Measurements from ENCODE around the gene SPSB4.

DNA sequence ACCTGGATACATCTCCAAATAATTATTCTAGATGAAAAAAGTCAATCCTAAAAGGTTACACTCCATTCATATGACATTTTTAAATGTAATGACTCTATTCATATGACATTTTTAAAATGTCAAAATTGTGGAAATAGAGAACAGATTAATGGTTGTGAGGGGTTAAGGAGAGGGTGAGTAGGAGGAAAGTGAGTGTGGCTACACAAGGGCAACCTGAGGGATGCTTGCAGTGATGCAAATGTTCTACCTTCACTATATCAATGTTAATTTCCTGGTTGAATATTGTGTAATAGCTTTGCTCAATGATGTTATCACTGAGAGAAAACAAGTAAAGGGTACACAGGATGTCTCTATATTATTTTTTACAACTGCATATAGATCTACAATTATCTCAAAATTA, 125.6 kb downstream of the SPSB4 start:
- TF ChIP-seq RAD21 (IDR thresholded peaks at IDR 0.05) (no peak), JUND (IDR thresholded peaks at IDR 0.05) (no peak), HNF4G (IDR thresholded peaks at IDR 0.05) (no peak), RXRA (IDR thresholded peaks at IDR 0.05) (no peak), YY1 (IDR thresholded peaks at IDR 0.05) (no peak), TAF1 (conservative IDR thresholded peaks at IDR 0.05) (no peak), SP1 (IDR thresholded peaks at IDR 0.05) (no peak), EGR1 (IDR thresholded peaks at IDR 0.05; ENCODE audit: low read depth in 2 of 2) (no peak)
- TF ChIP-seq, protein P1, sequence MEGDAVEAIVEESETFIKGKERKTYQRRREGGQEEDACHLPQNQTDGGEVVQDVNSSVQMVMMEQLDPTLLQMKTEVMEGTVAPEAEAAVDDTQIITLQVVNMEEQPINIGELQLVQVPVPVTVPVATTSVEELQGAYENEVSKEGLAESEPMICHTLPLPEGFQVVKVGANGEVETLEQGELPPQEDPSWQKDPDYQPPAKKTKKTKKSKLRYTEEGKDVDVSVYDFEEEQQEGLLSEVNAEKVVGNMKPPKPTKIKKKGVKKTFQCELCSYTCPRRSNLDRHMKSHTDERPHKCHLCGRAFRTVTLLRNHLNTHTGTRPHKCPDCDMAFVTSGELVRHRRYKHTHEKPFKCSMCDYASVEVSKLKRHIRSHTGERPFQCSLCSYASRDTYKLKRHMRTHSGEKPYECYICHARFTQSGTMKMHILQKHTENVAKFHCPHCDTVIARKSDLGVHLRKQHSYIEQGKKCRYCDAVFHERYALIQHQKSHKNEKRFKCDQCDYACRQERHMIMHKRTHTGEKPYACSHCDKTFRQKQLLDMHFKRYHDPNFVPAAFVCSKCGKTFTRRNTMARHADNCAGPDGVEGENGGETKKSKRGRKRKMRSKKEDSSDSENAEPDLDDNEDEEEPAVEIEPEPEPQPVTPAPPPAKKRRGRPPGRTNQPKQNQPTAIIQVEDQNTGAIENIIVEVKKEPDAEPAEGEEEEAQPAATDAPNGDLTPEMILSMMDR (IDR thresholded peaks at IDR 0.05; ENCODE audit: low read depth, low read length, missing input control): no peak
- TF ChIP-seq, protein P2, sequence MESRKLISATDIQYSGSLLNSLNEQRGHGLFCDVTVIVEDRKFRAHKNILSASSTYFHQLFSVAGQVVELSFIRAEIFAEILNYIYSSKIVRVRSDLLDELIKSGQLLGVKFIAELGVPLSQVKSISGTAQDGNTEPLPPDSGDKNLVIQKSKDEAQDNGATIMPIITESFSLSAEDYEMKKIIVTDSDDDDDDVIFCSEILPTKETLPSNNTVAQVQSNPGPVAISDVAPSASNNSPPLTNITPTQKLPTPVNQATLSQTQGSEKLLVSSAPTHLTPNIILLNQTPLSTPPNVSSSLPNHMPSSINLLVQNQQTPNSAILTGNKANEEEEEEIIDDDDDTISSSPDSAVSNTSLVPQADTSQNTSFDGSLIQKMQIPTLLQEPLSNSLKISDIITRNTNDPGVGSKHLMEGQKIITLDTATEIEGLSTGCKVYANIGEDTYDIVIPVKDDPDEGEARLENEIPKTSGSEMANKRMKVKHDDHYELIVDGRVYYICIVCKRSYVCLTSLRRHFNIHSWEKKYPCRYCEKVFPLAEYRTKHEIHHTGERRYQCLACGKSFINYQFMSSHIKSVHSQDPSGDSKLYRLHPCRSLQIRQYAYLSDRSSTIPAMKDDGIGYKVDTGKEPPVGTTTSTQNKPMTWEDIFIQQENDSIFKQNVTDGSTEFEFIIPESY (IDR thresholded peaks at IDR 0.05): no peak
- TF ChIP-seq, protein P3, sequence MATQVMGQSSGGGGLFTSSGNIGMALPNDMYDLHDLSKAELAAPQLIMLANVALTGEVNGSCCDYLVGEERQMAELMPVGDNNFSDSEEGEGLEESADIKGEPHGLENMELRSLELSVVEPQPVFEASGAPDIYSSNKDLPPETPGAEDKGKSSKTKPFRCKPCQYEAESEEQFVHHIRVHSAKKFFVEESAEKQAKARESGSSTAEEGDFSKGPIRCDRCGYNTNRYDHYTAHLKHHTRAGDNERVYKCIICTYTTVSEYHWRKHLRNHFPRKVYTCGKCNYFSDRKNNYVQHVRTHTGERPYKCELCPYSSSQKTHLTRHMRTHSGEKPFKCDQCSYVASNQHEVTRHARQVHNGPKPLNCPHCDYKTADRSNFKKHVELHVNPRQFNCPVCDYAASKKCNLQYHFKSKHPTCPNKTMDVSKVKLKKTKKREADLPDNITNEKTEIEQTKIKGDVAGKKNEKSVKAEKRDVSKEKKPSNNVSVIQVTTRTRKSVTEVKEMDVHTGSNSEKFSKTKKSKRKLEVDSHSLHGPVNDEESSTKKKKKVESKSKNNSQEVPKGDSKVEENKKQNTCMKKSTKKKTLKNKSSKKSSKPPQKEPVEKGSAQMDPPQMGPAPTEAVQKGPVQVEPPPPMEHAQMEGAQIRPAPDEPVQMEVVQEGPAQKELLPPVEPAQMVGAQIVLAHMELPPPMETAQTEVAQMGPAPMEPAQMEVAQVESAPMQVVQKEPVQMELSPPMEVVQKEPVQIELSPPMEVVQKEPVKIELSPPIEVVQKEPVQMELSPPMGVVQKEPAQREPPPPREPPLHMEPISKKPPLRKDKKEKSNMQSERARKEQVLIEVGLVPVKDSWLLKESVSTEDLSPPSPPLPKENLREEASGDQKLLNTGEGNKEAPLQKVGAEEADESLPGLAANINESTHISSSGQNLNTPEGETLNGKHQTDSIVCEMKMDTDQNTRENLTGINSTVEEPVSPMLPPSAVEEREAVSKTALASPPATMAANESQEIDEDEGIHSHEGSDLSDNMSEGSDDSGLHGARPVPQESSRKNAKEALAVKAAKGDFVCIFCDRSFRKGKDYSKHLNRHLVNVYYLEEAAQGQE (IDR thresholded peaks at IDR 0.05): no peak
- TF ChIP-seq, protein P4, sequence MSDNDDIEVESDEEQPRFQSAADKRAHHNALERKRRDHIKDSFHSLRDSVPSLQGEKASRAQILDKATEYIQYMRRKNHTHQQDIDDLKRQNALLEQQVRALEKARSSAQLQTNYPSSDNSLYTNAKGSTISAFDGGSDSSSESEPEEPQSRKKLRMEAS (IDR thresholded peaks at IDR 0.05): no peak

All from liver (tissue), 3 donors.